Measurements from ENCODE around the gene PLEKHA7. TPM values are rescaled to one million over a fixed set of nuclear protein-coding genes. Genes with fewer than 3 reads are reported as not detected.

PLEKHA7 gene
- total and polyA plus RNA-seq, 2 of the 8 experiments (the other 6 are each of a cell fraction or from before 2014, with no cell fraction given), result 11.4 to 25.6 TPM

DNA sequence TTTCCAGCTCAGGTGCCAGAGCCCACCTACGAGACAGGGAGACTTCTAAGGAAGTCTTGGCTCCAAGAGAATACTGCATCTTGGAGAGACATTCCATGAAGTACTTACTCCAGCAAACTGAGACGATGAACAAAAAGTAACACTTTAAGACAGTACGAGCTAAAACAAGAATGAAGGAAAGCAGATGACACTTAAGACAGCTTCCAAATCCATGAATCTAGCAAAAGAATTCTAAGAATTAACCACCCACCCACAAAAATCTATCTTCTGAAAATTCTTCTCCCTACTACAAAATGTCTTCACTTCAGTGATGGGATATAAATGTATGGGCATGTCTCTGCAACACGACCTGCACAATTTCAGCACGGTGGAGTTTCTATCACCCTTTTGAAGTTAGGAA, 142.8 kb downstream of the PLEKHA7 start (continued):
- TF ChIP-seq RAD21 (IDR thresholded peaks at IDR 0.05 in 1 of 2, conservative IDR thresholded peaks at IDR 0.05 in 1 of 2; ENCODE audit: low read depth in 2 of 2, low read length in 2 of 2) (no peak), BRCA1 (IDR thresholded peaks at IDR 0.05; ENCODE audit: low read depth, low read length) (no peak), CREB1 (IDR thresholded peaks at IDR 0.05) (no peak), POLR2A (IDR thresholded peaks at IDR 0.05; ENCODE audit: control extremely low read depth in 1 of 2, low read depth in 2 of 2, low read length in 2 of 2) (no peak)
